ENCODE measurements around the gene UCP2. TPM values are rescaled to one million over a fixed set of nuclear protein-coding genes. Genes with fewer than 3 reads are reported as not detected.
"Not testable (repeated sequence)": the region's sequence is repeated elsewhere in the genome, so short reads cannot be mapped to it uniquely, and the experiment has no call there.

The UCP2 gene
- total RNA-seq, 1 donor from 2014 or later, result 103 TPM

DNA sequence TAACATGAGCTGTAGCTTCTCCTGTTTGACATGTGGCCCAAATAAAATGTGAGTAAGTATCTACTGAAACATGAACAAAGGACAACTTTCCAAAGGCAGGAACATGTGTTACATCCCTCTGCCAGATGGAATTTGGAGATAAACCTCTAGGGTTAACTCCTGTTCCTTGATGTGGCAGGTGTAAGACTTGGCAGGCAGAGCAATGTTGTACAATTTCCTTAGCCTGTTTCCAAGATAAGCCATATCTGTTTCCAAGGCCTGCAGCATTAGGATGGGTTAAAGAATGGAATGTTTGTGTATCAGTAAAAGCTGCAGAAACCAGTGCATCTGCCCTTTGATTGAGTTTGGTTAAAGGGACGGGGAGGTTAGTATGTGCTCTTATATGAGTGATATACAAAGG, 40.6 kb downstream of the UCP2 start:
- H3K4me1 Mint-ChIP-seq (ENCODE audit: low read depth), result no peaks in the 10 kb centered on the region
- H3K36me3 Mint-ChIP-seq (ENCODE audit: insufficient read depth), result peaks cover 16% of the 10 kb centered on the region
- H3K27ac Mint-ChIP-seq, result no peak overlapping the region
- no peak overlapping the region for H3K4me3 Mint-ChIP-seq (ENCODE audit: low read depth)
- no peak for DNase-seq (ENCODE audit: low spot score, unreplicated experiment)
- H3K9me3 Mint-ChIP-seq (ENCODE audit: low read depth), result peaks cover 37% of the 10 kb centered on the region
- TF ChIP-seq CTCF (IDR thresholded peaks at IDR 0.05; ENCODE audit: unreplicated experiment), result no peak
- no peaks in the 10 kb centered on the region for H3K27me3 Mint-ChIP-seq

- H3K4me1 Mint-ChIP-seq (ENCODE audit: low read depth), result no peaks in the 10 kb centered on the region
- H3K27me3 Mint-ChIP-seq, result no peaks in the 10 kb centered on the region
- H3K27ac Mint-ChIP-seq, result no peak overlapping the region
- no peak for TF ChIP-seq CTCF (IDR thresholded peaks at IDR 0.05; ENCODE audit: unreplicated experiment)
- DNase-seq (ENCODE audit: low spot score, unreplicated experiment), result no peak
- no peak overlapping the region for H3K4me3 Mint-ChIP-seq (ENCODE audit: low read depth)
- H3K36me3 Mint-ChIP-seq (ENCODE audit: insufficient read depth), result peaks cover 16% of the 10 kb centered on the region
- peaks cover 29% of the 10 kb centered on the region for H3K9me3 Mint-ChIP-seq (ENCODE audit: low read depth)
Measured at GRCh38 chr11:73940801-73941570, 41.7 kb downstream of the UCP2 start.

- no peaks in the 10 kb centered on the region for H3K27me3 Mint-ChIP-seq
- no peak for DNase-seq (ENCODE audit: low spot score, unreplicated experiment)
- no peak for TF ChIP-seq CTCF (IDR thresholded peaks at IDR 0.05; ENCODE audit: unreplicated experiment)
- H3K27ac Mint-ChIP-seq, result no peak overlapping the region
- H3K9me3 Mint-ChIP-seq (ENCODE audit: low read depth), result peaks cover 29% of the 10 kb centered on the region
- H3K4me1 Mint-ChIP-seq (ENCODE audit: low read depth), result no peaks in the 10 kb centered on the region
- H3K36me3 Mint-ChIP-seq (ENCODE audit: insufficient read depth), result peaks cover 21% of the 10 kb centered on the region
- H3K4me3 Mint-ChIP-seq (ENCODE audit: low read depth), result no peak overlapping the region
Measured at GRCh38 chr11:73939096-73939495, 43.5 kb downstream of the UCP2 start.

DNA sequence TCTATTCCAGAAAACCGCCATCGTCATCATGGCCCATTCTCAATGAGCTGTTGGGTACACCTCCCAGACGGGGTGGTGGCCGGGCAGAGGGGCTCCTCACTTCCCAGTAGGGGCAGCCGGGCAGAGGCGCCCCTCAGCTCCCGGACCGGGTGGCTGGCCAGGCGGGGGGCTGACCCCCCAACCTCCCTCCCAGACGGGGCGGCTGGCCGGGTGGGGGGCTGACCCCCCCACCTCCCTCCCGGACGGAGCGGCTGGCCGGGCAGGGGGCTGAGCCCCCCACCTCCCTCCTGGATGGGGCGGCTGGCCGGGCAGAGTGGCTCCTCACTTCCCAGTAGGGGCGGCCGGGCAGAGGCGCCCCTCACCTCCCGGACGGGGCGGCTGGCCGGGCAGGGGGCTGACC, 46.6 kb downstream of the UCP2 start:
- H3K36me3 Mint-ChIP-seq (ENCODE audit: insufficient read depth), result peaks cover 21% of the 10 kb centered on the region
- not testable (repeated sequence) for H3K27ac Mint-ChIP-seq; H3K4me3 Mint-ChIP-seq (ENCODE audit: low read depth); H3K27me3 Mint-ChIP-seq; H3K4me1 Mint-ChIP-seq (ENCODE audit: low read depth); DNase-seq (ENCODE audit: low spot score, unreplicated experiment)
- H3K9me3 Mint-ChIP-seq (ENCODE audit: low read depth), result peaks cover 19% of the 10 kb centered on the region

DNA sequence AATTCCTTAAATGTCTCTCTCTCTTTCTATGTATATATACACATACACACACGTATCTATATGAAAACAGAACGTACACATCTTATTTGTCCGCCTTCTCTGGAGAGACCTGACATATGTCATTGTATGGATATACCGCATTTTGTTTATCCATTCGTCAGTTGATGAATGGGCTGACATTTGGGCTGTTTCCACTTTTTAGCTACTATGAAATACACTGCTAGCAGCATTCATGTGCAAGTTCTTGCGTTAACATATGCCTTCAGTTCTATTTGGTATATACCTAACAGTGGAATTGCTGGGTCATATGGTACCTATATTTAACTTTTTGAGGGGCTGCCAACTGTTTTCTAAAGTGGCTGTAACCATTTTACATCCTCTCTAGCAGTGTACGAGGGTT, 49.9 kb downstream of the UCP2 start:
- H3K27me3 Mint-ChIP-seq, result no peaks in the 10 kb centered on the region
- peaks cover 23% of the 10 kb centered on the region for H3K36me3 Mint-ChIP-seq (ENCODE audit: insufficient read depth)
- no peak for TF ChIP-seq CTCF (IDR thresholded peaks at IDR 0.05; ENCODE audit: unreplicated experiment)
- no peak overlapping the region for H3K27ac Mint-ChIP-seq
- H3K4me1 Mint-ChIP-seq (ENCODE audit: low read depth), result no peaks in the 10 kb centered on the region
- DNase-seq (ENCODE audit: low spot score, unreplicated experiment), result no peak
- no peak overlapping the region for H3K4me3 Mint-ChIP-seq (ENCODE audit: low read depth)
- H3K9me3 Mint-ChIP-seq (ENCODE audit: low read depth), result no peaks in the 10 kb centered on the region

DNA sequence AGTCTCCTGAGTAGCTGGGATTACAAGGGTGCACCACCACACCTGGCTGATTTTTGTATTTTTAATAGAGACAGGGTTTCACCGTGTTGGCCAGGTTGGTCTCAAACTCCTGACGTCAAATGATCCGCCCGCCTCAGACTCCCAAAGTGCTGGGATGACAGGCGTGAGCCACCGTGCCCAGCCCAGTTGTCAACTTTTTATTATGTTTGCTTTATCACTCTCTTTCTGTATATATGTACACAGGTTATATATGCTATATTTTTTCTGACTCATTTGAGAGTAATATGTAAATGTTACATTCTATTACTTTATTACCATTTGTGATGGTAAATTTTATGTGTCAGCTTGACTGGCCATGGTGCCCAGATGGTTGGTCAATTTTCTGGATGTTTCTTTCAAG, 50.7 kb downstream of the UCP2 start:
- peaks cover 20% of the 10 kb centered on the region for H3K36me3 Mint-ChIP-seq (ENCODE audit: insufficient read depth)
- no peak for TF ChIP-seq CTCF (IDR thresholded peaks at IDR 0.05; ENCODE audit: unreplicated experiment)
- no peaks in the 10 kb centered on the region for H3K4me1 Mint-ChIP-seq (ENCODE audit: low read depth)
- no peak for DNase-seq (ENCODE audit: low spot score, unreplicated experiment)
- no peaks in the 10 kb centered on the region for H3K9me3 Mint-ChIP-seq (ENCODE audit: low read depth)
- H3K27me3 Mint-ChIP-seq, result no peaks in the 10 kb centered on the region
- H3K4me3 Mint-ChIP-seq (ENCODE audit: low read depth), result no peak overlapping the region
- H3K27ac Mint-ChIP-seq, result no peak overlapping the region

All from progenitor cell of endocrine pancreas (in vitro differentiated cells).